SK-N-SH treated with all-trans-retinoic acid at 6 μM for 48 hours (cell line): ENCODE data around the gene PLCB2.

Source experiments
- ATAC-seq: fragments of 200-7000 bp; cut with Tn5 transposase; 3 replicates; pipeline ENCODE4 v1.9.1; 2020; ENCODE audit warnings: mild to moderate bottlenecking, moderate library complexity
- ARNTL ChIP-seq: fragments of 450-650 bp; formaldehyde crosslinking; IDR thresholded peaks from 2 replicates; pipeline ENCODE4 v1.5.0; 2020; ENCODE audit warnings: low read depth, mild to moderate bottlenecking, moderate library complexity, borderline replicate concordance
- BACH2 ChIP-seq: fragments of 250-450 bp; sonication (Bioruptor Pico); IDR thresholded peaks from 2 replicates; pipeline ENCODE4 v1.9.0; 2021; ENCODE audit warnings: mild to moderate bottlenecking, borderline replicate concordance
- CSDC2 ChIP-seq: fragments of 250-450 bp; sonication (Bioruptor Pico); IDR thresholded peaks from 2 replicates; pipeline ENCODE4 v1.5.0; 2020; ENCODE audit warnings: mild to moderate bottlenecking, moderate library complexity
- ESRRG ChIP-seq: fragments of 250-450 bp; sonication (Bioruptor Pico); IDR thresholded peaks from 2 replicates; pipeline ENCODE4 v1.6.1; 2021; ENCODE audit warnings: mild to moderate bottlenecking
- GLIS3 ChIP-seq: fragments of 250-450 bp; sonication (Bioruptor Pico); IDR thresholded peaks from 2 replicates; pipeline ENCODE4 v1.5.0; 2020; ENCODE audit warnings: mild to moderate bottlenecking, moderate library complexity
- OSR1 ChIP-seq: fragments of 250-450 bp; sonication (Bioruptor Pico); IDR thresholded peaks from 2 replicates; pipeline ENCODE4 v1.8.0; 2022; ENCODE audit warnings: moderate library complexity, mild to moderate bottlenecking, inconsistent platforms
- PPARA ChIP-seq: fragments of 250-450 bp; sonication (Bioruptor Pico); IDR thresholded peaks from 2 replicates; pipeline ENCODE4 v1.5.0; 2020; ENCODE audit warnings: mild to moderate bottlenecking, borderline replicate concordance
- RARB ChIP-seq: fragments of 250-450 bp; sonication (Bioruptor Pico); IDR thresholded peaks from 2 replicates; pipeline ENCODE4 v1.8.0; 2021; ENCODE audit warnings: mild to moderate bottlenecking, moderate library complexity
- SNAI2 ChIP-seq: fragments of 250-450 bp; sonication (Bioruptor Pico); IDR thresholded peaks from 2 replicates; pipeline ENCODE4 v1.5.0; 2020; ENCODE audit warnings: mild to moderate bottlenecking, moderate library complexity
- TCF4 ChIP-seq: fragments of 250-450 bp; sonication (Bioruptor Pico); IDR thresholded peaks from 2 replicates; pipeline ENCODE4 v1.8.0; 2021; ENCODE audit warnings: mild to moderate bottlenecking, moderate library complexity, borderline replicate concordance
- ZFP30 ChIP-seq: fragments of 450-650 bp; formaldehyde crosslinking; IDR thresholded peaks from 2 replicates; pipeline ENCODE4 v1.5.0; 2022; ENCODE audit warnings: mild to moderate bottlenecking, moderate library complexity
- ZNF565 ChIP-seq: fragments of 450-650 bp; formaldehyde crosslinking; conservative IDR thresholded peaks from 2 replicates; pipeline ENCODE4 v1.5.0; 2020; ENCODE audit warnings: low read depth, mild to moderate bottlenecking, moderate library complexity
- ZNF70 ChIP-seq: fragments of 450-650 bp; formaldehyde crosslinking; IDR thresholded peaks from 2 replicates; pipeline ENCODE4 v1.5.0; 2020; ENCODE audit warnings: mild to moderate bottlenecking, moderate library complexity
- ZNF8 ChIP-seq: fragments of 450-650 bp; formaldehyde crosslinking; IDR thresholded peaks from 2 replicates; pipeline ENCODE4 v1.5.0; 2020; ENCODE audit warnings: mild to moderate bottlenecking, moderate library complexity
- TF ChIP-seq, protein P1 (sequence below): fragments of 250-450 bp; sonication (Bioruptor Pico); IDR thresholded peaks from 2 replicates; pipeline ENCODE4 v1.5.0; 2020; ENCODE audit warnings: mild to moderate bottlenecking, moderate library complexity
- TF ChIP-seq, protein P2 (sequence below): fragments of 250-450 bp; sonication (Bioruptor Pico); IDR thresholded peaks from 2 replicates; pipeline ENCODE4 v1.5.1; 2021; ENCODE audit warnings: mild to moderate bottlenecking, moderate library complexity
- TF ChIP-seq, protein P3 (sequence below): fragments of 250-450 bp; sonication (Bioruptor Pico); IDR thresholded peaks from 2 replicates; pipeline ENCODE4 v1.8.0; 2020; ENCODE audit warnings: mild to moderate bottlenecking, moderate library complexity, borderline replicate concordance
- TF ChIP-seq, protein P4 (sequence below): fragments of 250-450 bp; sonication (Bioruptor Pico); IDR thresholded peaks from 2 replicates; pipeline ENCODE4 v1.8.0; 2021; ENCODE audit warnings: low read depth, mild to moderate bottlenecking, moderate library complexity, borderline replicate concordance

Gene PLCB2

DNA sequence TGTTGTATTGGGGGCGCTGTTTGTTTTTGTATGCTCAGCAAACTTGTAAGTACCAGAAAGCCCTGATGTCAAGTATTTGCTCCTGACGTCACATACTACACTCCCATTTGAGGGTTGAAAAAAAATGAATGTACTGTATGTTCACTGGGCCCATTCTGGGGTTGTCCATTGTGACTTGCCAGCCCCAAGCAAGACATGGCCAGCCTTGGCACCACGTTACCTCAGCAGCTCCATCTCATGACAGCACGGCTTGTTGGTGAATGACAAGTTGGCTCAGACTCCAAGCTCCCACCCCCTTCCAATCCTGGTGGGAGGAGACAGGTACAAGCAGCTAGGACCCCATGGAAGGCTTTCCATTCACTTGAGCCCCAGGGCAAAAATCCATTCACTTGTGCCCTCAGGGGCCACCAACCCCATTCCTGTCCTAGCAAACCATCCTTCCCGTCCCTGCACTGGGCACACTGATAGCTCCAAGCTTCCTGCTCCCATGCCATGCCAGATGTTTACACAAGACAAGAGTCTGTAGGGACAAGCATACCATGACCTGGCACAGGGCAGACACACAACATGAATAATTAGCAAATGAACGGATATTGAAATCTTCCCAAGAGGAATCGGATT, 44.7 kb upstream of the PLCB2 start:
- no peak for ATAC-seq
- TF ChIP-seq ARNTL (CRISPR knock-in tag) (no peak), ZNF565 (CRISPR knock-in tag) (no peak), OSR1 (CRISPR knock-in tag) (no peak)
- TF ChIP-seq, protein P1, sequence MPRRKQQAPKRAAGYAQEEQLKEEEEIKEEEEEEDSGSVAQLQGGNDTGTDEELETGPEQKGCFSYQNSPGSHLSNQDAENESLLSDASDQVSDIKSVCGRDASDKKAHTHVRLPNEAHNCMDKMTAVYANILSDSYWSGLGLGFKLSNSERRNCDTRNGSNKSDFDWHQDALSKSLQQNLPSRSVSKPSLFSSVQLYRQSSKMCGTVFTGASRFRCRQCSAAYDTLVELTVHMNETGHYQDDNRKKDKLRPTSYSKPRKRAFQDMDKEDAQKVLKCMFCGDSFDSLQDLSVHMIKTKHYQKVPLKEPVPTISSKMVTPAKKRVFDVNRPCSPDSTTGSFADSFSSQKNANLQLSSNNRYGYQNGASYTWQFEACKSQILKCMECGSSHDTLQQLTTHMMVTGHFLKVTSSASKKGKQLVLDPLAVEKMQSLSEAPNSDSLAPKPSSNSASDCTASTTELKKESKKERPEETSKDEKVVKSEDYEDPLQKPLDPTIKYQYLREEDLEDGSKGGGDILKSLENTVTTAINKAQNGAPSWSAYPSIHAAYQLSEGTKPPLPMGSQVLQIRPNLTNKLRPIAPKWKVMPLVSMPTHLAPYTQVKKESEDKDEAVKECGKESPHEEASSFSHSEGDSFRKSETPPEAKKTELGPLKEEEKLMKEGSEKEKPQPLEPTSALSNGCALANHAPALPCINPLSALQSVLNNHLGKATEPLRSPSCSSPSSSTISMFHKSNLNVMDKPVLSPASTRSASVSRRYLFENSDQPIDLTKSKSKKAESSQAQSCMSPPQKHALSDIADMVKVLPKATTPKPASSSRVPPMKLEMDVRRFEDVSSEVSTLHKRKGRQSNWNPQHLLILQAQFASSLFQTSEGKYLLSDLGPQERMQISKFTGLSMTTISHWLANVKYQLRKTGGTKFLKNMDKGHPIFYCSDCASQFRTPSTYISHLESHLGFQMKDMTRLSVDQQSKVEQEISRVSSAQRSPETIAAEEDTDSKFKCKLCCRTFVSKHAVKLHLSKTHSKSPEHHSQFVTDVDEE (CRISPR knock-in tag) = no peak

DNA sequence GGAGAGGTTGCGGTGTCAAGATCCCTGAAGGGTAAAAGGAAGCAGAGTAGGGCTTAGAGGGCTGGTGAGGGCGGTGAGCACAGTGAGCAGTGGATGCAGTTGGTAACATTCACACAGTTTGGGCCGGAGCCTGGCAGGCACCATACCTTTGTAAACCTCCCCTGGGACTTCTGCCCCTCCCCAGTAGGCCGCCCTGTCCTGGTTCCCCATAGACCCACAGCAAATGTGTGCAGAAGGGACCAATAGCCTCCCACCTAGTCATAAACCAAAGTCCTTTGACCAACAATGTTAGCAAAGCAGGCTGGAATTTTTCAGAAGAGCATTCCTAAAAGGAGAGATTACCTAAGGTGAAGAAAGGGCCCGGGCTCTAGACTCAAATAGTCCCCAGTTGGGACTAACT, 41.4 kb upstream of the PLCB2 start:
- ATAC-seq = no peak
- TF ChIP-seq, protein P2, sequence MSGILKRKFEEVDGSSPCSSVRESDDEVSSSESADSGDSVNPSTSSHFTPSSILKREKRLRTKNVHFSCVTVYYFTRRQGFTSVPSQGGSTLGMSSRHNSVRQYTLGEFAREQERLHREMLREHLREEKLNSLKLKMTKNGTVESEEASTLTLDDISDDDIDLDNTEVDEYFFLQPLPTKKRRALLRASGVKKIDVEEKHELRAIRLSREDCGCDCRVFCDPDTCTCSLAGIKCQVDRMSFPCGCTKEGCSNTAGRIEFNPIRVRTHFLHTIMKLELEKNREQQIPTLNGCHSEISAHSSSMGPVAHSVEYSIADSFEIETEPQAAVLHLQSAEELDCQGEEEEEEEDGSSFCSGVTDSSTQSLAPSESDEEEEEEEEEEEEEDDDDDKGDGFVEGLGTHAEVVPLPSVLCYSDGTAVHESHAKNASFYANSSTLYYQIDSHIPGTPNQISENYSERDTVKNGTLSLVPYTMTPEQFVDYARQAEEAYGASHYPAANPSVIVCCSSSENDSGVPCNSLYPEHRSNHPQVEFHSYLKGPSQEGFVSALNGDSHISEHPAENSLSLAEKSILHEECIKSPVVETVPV (CRISPR knock-in tag) = no peak
- TF ChIP-seq SNAI2 (CRISPR knock-in tag) = no peak
- TF ChIP-seq ZFP30 (CRISPR knock-in tag) = no peak
- TF ChIP-seq ZNF8 (CRISPR knock-in tag) = no peak
- TF ChIP-seq, protein P3, sequence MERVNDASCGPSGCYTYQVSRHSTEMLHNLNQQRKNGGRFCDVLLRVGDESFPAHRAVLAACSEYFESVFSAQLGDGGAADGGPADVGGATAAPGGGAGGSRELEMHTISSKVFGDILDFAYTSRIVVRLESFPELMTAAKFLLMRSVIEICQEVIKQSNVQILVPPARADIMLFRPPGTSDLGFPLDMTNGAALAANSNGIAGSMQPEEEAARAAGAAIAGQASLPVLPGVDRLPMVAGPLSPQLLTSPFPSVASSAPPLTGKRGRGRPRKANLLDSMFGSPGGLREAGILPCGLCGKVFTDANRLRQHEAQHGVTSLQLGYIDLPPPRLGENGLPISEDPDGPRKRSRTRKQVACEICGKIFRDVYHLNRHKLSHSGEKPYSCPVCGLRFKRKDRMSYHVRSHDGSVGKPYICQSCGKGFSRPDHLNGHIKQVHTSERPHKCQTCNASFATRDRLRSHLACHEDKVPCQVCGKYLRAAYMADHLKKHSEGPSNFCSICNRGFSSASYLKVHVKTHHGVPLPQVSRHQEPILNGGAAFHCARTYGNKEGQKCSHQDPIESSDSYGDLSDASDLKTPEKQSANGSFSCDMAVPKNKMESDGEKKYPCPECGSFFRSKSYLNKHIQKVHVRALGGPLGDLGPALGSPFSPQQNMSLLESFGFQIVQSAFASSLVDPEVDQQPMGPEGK (CRISPR knock-in tag) = no peak
- TF ChIP-seq ZNF565 (CRISPR knock-in tag) = no peak
- no peak for TF ChIP-seq CSDC2 (CRISPR knock-in tag)
- no peak for TF ChIP-seq PPARA (CRISPR knock-in tag)
- TF ChIP-seq OSR1 (CRISPR knock-in tag) = no peak
- TF ChIP-seq, protein P1 (CRISPR knock-in tag) = no peak
- TF ChIP-seq GLIS3 (CRISPR knock-in tag) = no peak

DNA sequence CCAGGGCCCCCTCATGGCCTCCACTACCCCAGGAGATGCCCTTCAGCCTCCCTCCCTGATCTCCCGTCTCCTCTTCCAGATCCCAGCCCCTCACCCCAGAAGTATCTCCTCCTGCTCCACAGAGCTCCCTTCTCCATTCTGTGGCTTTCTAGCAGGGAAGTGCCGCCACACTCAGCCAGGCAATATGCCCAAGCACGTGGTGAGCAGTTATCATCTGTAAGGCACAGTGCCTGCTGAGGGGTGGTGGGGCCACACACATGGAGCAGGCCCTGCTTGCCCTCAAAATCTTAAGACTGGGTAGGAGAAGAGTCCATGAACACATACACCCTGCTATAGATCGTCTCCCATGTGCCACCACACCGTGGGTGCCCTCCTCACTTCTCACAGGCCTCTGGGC, 40.7 kb upstream of the PLCB2 start:
- no peak for TF ChIP-seq PPARA (CRISPR knock-in tag)
- TF ChIP-seq, protein P2 (CRISPR knock-in tag) = no peak
- TF ChIP-seq CSDC2 (CRISPR knock-in tag) = no peak
- TF ChIP-seq, protein P3 (CRISPR knock-in tag) = no peak
- TF ChIP-seq ZFP30 (CRISPR knock-in tag) = no peak
- TF ChIP-seq TCF4 (CRISPR knock-in tag) = no peak
- TF ChIP-seq ESRRG (CRISPR knock-in tag) = no peak
- TF ChIP-seq SNAI2 (CRISPR knock-in tag) = no peak
- TF ChIP-seq ZNF70 (CRISPR knock-in tag) = no peak
- TF ChIP-seq OSR1 (CRISPR knock-in tag) = no peak
- no peak for TF ChIP-seq BACH2 (CRISPR knock-in tag)
- TF ChIP-seq, protein P4, sequence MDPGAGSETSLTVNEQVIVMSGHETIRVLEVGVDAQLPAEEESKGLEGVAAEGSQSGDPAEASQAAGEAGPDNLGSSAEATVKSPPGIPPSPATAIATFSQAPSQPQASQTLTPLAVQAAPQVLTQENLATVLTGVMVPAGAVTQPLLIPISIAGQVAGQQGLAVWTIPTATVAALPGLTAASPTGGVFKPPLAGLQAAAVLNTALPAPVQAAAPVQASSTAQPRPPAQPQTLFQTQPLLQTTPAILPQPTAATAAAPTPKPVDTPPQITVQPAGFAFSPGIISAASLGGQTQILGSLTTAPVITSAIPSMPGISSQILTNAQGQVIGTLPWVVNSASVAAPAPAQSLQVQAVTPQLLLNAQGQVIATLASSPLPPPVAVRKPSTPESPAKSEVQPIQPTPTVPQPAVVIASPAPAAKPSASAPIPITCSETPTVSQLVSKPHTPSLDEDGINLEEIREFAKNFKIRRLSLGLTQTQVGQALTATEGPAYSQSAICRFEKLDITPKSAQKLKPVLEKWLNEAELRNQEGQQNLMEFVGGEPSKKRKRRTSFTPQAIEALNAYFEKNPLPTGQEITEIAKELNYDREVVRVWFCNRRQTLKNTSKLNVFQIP (CRISPR knock-in tag) = no peak
- no peak for TF ChIP-seq RARB (CRISPR knock-in tag)
- TF ChIP-seq, all 23 proteins: peak for 0
- no peak for ATAC-seq
